Endothelial cell of umbilical vein (primary cell): Measurements from ENCODE around the gene KIRREL2. TPM values are rescaled to one million over a fixed set of nuclear protein-coding genes. Genes with fewer than 3 reads are reported as not detected.

Source experiments
- BruUV-seq: library from RNA; stranded (reverse); fragments of 400-500 nt; replicated peaks from 2 replicates; lab custom pipeline; 2021; lab: Mats Ljungman, UMichigan
- CTCF ChIA-PET: fragments of 300-600, 350-600 bp; sonication (Branson Sonifier 250); formaldehyde crosslinking; loops from one replicate; lab custom pipeline; 2021; ENCODE audit warnings: antibody characterized with exemption, inconsistent platforms; lab: Charles Lee
- POLR2A ChIA-PET: fragments of 300-600, 350-600 bp; sonication (Branson Sonifier 250); formaldehyde crosslinking; loops from one replicate; lab custom pipeline; 2021; ENCODE audit warnings: antibody characterized with exemption, inconsistent platforms; lab: Charles Lee
- DNase-seq: peaks from one replicate; pipeline ENCODE4 v3.0.0-alpha.2; 2011; ENCODE audit warnings: low read depth, low spot score
- FAIRE-seq: peaks from 2 replicates; lab custom pipeline; 2011; peaks lifted over from hg19 to GRCh38; lab: Jason Lieb, UNC
- H2AFZ ChIP-seq: 2 replicates; pipeline ENCODE4 v1.6.0; 2012; ENCODE audit warnings: low read depth, low read length, control low read depth, inconsistent platforms
- H3K27ac ChIP-seq: 2 replicates; pipeline ENCODE4 v1.5.1; 2011; ENCODE audit warnings: low read depth, mild to moderate bottlenecking, control low read depth, low read length, moderate library complexity; ENCODE audit not compliant: insufficient read depth
- H3K27me3 ChIP-seq, 2 experiments: 2 replicates each; pipeline versions ENCODE4 v1.6.0 to v1.6.1; 2011; ENCODE audit warnings: low read length in 2 of 2, mixed read lengths in 1 of 2; ENCODE audit not compliant: control insufficient read depth in 2 of 2, insufficient read depth in 2 of 2
- H3K36me3 ChIP-seq, 2 experiments: 2 replicates in 1 of 2; 3 replicates in 1 of 2; pipeline ENCODE4 v1.5.1; 2011; ENCODE audit warnings: low read length in 2 of 2, mild to moderate bottlenecking in 1 of 2, moderate library complexity in 1 of 2; ENCODE audit not compliant: control insufficient read depth in 2 of 2, insufficient read depth in 2 of 2; ENCODE audit errors: extremely low read depth in 1 of 2
- H3K4me1 ChIP-seq: 3 replicates; pipeline ENCODE4 v1.5.1; 2011; ENCODE audit warnings: mild to moderate bottlenecking, low read length; ENCODE audit not compliant: control insufficient read depth, insufficient read depth; ENCODE audit errors: extremely low read depth
- H3K4me2 ChIP-seq: 2 replicates; pipeline ENCODE4 v1.6.1; 2011; ENCODE audit warnings: low read length, control low read depth, mixed read lengths; ENCODE audit not compliant: insufficient read depth
- H3K4me3 ChIP-seq, 3 experiments: fragments of 200-600 bp in 1 of 3; sonication (generic), shearing (Covaris generic) in 1 of 3; replicated peaks in 1 of 3; 2 replicates each; pipeline ENCODE4 v1.5.1; 2011 to 2016; ENCODE audit warnings: control low read depth in 3 of 3, low read length in 3 of 3, mild to moderate bottlenecking in 2 of 3, inconsistent platforms in 1 of 3, low read depth in 1 of 3, moderate library complexity in 1 of 3; ENCODE audit not compliant: insufficient read depth in 1 of 3
- H3K79me2 ChIP-seq: 2 replicates; pipeline ENCODE4 v1.6.0; 2012; ENCODE audit warnings: low read length, inconsistent platforms; ENCODE audit not compliant: control insufficient read depth, insufficient read depth
- H3K9ac ChIP-seq: replicated peaks from 2 replicates; pipeline ENCODE3; 2011; ENCODE audit warnings: low read length, control low read depth; ENCODE audit not compliant: insufficient read depth; ENCODE audit errors: extremely low read depth
- H3K9me1 ChIP-seq: replicated peaks from 3 replicates; pipeline ENCODE4 v1.6.0; 2011; ENCODE audit warnings: mild to moderate bottlenecking, low read length; ENCODE audit not compliant: control insufficient read depth, insufficient read depth; ENCODE audit errors: extremely low read depth
- H3K9me3 ChIP-seq: replicated peaks from 2 replicates; pipeline ENCODE4 v1.5.1; 2012; ENCODE audit warnings: low read length, inconsistent platforms; ENCODE audit not compliant: control insufficient read depth, insufficient read depth
- H4K20me1 ChIP-seq: replicated peaks from 2 replicates; pipeline ENCODE3; 2011; ENCODE audit warnings: mild to moderate bottlenecking, low read length; ENCODE audit not compliant: control insufficient read depth, insufficient read depth; ENCODE audit errors: extremely low read depth
- EZH2 ChIP-seq: IDR thresholded peaks from 2 replicates; pipeline ENCODE4 v1.6.1; 2012; ENCODE audit warnings: borderline replicate concordance, low read depth, mild to moderate bottlenecking, moderate library complexity, low read length, inconsistent platforms; ENCODE audit not compliant: severe bottlenecking
- FOS ChIP-seq: IDR thresholded peaks from 2 replicates; pipeline ENCODE4 v1.6.1; 2011; ENCODE audit warnings: mild to moderate bottlenecking, low read length, moderate library complexity, borderline replicate concordance; ENCODE audit not compliant: insufficient read depth
- GATA2 ChIP-seq: IDR thresholded peaks from 2 replicates; pipeline ENCODE4 v1.7.0; 2011; ENCODE audit warnings: low read depth, mild to moderate bottlenecking, moderate library complexity, mixed read lengths, low read length; ENCODE audit not compliant: insufficient read length, insufficient read depth
- JUN ChIP-seq: IDR thresholded peaks from 2 replicates; pipeline ENCODE4 v1.6.1; 2011; ENCODE audit warnings: borderline replicate concordance, low read depth; ENCODE audit not compliant: insufficient read length, insufficient read depth
- MYC ChIP-seq: IDR thresholded peaks from one replicate; pipeline ENCODE4 v1.6.1; 2011; ENCODE audit warnings: mild to moderate bottlenecking, low read depth, low read length
- POLR2A ChIP-seq: IDR thresholded peaks from 2 replicates; pipeline ENCODE4 v1.6.1; 2012; ENCODE audit warnings: low read depth, mild to moderate bottlenecking, control low read depth, low read length
- POLR2AphosphoS5 ChIP-seq: IDR thresholded peaks from 2 replicates; pipeline ENCODE4 v1.6.1; 2012; ENCODE audit warnings: low read depth, mild to moderate bottlenecking, control low read depth, low read length, moderate library complexity; ENCODE audit not compliant: insufficient read depth
- dilution Hi-C: fragments of 300-500 bp; cut with MboI; formaldehyde crosslinking; loops from one replicate; pipeline ENCODE4 v1.15.0; 2019; ENCODE audit warnings: low sequenced_read_pairs; ENCODE audit not compliant: extremely low pct_ligation_motif_present
- intact Hi-C: fragments of 100-400 bp; cut with micrococcal nuclease; formaldehyde crosslinking; loops from one replicate; pipeline ENCODE4 v1.10.0; 2022
- polyA plus RNA-seq, 4 experiments: library from polyadenylated mRNA; depleted of rRNA in 3 of 4; stranded (reverse) in 3 of 4; unstranded in 1 of 4; fragments of >200 nt; gene quantifications; 2 replicates each; pipeline versions ENCODE4 v1.2.1 to v1.2.3, GENCODE V29; 2011 to 2012; ENCODE audit warnings: missing spikeins in 1 of 4
- total RNA-seq: library from RNA; stranded (reverse); gene quantifications from 2 replicates; pipeline ENCODE4 v1.2.3, GENCODE V29; 2021
- TF ChIP-seq, protein P1 (sequence below): IDR thresholded peaks from 2 replicates; pipeline ENCODE4 v1.6.1; 2011; ENCODE audit not compliant: insufficient read depth, insufficient read length
- TF ChIP-seq, protein P2 (sequence below), 2 donors: IDR thresholded peaks; 1 replicate in 1 of 2; 2 replicates in 1 of 2; pipeline ENCODE4 v1.5.1; 2011; ENCODE audit warnings: low read length in 2 of 2, mild to moderate bottlenecking in 2 of 2, moderate library complexity in 2 of 2, control low read depth in 1 of 2, inconsistent platforms in 1 of 2, low read depth in 1 of 2; ENCODE audit not compliant: insufficient read depth in 1 of 2; ENCODE audit errors: extremely low read depth in 1 of 2

The KIRREL2 gene
- total and polyA plus RNA-seq, 2 donors (not counting 3 experiments of a cell fraction or from before 2014, with no cell fraction given) = not detected

- H2AFZ ChIP-seq = peak overlapping the region; percentile 90
- no TSS peak for BruUV-seq
- peak overlapping the region; percentile 78 for H3K9ac ChIP-seq
- ChIA-PET POLR2A (no interaction called here), CTCF (interaction anchor here (0.9 kb wide), 1 partner anchor 33 kb away, joined by 3 read pairs; no protein-coding TSS in a partner anchor)
- TF ChIP-seq EZH2 (no peak), POLR2A (no peak), MYC (no peak), FOS (no peak), POLR2AphosphoS5 (no peak), GATA2 (no peak), JUN (no peak)
- TF ChIP-seq, protein P1, sequence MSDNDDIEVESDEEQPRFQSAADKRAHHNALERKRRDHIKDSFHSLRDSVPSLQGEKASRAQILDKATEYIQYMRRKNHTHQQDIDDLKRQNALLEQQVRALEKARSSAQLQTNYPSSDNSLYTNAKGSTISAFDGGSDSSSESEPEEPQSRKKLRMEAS = no peak
- TF ChIP-seq, protein P2, sequence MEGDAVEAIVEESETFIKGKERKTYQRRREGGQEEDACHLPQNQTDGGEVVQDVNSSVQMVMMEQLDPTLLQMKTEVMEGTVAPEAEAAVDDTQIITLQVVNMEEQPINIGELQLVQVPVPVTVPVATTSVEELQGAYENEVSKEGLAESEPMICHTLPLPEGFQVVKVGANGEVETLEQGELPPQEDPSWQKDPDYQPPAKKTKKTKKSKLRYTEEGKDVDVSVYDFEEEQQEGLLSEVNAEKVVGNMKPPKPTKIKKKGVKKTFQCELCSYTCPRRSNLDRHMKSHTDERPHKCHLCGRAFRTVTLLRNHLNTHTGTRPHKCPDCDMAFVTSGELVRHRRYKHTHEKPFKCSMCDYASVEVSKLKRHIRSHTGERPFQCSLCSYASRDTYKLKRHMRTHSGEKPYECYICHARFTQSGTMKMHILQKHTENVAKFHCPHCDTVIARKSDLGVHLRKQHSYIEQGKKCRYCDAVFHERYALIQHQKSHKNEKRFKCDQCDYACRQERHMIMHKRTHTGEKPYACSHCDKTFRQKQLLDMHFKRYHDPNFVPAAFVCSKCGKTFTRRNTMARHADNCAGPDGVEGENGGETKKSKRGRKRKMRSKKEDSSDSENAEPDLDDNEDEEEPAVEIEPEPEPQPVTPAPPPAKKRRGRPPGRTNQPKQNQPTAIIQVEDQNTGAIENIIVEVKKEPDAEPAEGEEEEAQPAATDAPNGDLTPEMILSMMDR (IDR thresholded peaks at IDR 0.05; ENCODE audit: extremely low read depth in 1 of 2, insufficient read depth in 1 of 2, low read depth in 1 of 2, low read length in 2 of 2) = no peak
- peak overlapping the region; percentile 92 for H3K4me2 ChIP-seq
- FAIRE-seq (peak; percentile 54), DNase-seq (peak; percentile 18)
- H4K20me1 ChIP-seq = no peaks in the 10 kb centered on the region
- intact Hi-C loops = no loop called here
- H3K27ac ChIP-seq = no peak overlapping the region
- peaks cover 14% of the 10 kb centered on the region for H3K4me1 ChIP-seq
- H3K9me1 ChIP-seq = no peaks in the 10 kb centered on the region
- H3K79me2 ChIP-seq = peaks cover 2% of the 10 kb centered on the region
- H3K4me3 ChIP-seq = peak overlapping the region; percentile 65 to 96 (median 85)
- no peaks in the 10 kb centered on the region for H3K9me3 ChIP-seq
- peaks cover 0 to 10% of the 10 kb centered on the region in 2 experiments for H3K36me3 ChIP-seq
- peaks cover 0 to 6% of the 10 kb centered on the region in 2 experiments for H3K27me3 ChIP-seq
- dilution Hi-C loops = no loop called here
These were observed 41.7 kb downstream of the KIRREL2 start for GRCh38 chr19:35898499-35898809.
